ENCODE data around the gene MRAP2.
"Not testable (repeated sequence)": the region's sequence is repeated elsewhere in the genome, so short reads cannot be mapped to it uniquely, and the experiment has no call there.

MRAP2 gene

GRCh38 chr6:84118191-84118590, 84.6 kb downstream of the MRAP2 start:
- no peak overlapping the region for H3K4me3 ChIP-seq (replicated peaks; ENCODE audit: low read depth, low read length)
- TF ChIP-seq, protein P1, sequence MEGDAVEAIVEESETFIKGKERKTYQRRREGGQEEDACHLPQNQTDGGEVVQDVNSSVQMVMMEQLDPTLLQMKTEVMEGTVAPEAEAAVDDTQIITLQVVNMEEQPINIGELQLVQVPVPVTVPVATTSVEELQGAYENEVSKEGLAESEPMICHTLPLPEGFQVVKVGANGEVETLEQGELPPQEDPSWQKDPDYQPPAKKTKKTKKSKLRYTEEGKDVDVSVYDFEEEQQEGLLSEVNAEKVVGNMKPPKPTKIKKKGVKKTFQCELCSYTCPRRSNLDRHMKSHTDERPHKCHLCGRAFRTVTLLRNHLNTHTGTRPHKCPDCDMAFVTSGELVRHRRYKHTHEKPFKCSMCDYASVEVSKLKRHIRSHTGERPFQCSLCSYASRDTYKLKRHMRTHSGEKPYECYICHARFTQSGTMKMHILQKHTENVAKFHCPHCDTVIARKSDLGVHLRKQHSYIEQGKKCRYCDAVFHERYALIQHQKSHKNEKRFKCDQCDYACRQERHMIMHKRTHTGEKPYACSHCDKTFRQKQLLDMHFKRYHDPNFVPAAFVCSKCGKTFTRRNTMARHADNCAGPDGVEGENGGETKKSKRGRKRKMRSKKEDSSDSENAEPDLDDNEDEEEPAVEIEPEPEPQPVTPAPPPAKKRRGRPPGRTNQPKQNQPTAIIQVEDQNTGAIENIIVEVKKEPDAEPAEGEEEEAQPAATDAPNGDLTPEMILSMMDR (IDR thresholded peaks at IDR 0.05; ENCODE audit: insufficient read depth, low read length, poor library complexity, severe bottlenecking) = no peak
- H3K36me3 ChIP-seq (ENCODE audit: control insufficient read depth, insufficient read depth, low read length) = no peaks in the 10 kb centered on the region
- H3K27me3 ChIP-seq (replicated peaks; ENCODE audit: control insufficient read depth, insufficient read depth, low read length) = no peaks in the 10 kb centered on the region
- DNase-seq (ENCODE audit: extremely low read depth, insufficient read length) = no peak

DNA sequence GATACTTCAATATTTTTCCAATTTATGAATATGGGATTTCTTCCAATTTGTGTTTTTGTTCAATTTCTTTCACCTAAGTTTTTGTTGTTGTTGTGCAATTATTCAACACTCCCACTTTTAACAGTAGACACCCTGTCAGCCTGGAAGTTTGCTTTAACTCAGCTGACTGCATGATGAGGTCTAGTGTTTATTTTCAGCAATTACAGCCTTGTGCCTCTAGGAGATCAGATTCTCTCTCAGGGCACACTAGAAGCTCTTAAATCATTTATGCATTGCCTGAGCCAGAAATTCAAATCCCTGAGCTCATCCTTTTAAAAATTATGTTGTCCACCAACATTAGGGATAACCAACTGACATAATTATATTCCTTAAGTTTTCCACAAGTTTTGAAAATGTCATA, 85.7 kb downstream of the MRAP2 start:
- TF ChIP-seq, protein P1 (IDR thresholded peaks at IDR 0.05; ENCODE audit: insufficient read depth, low read length, poor library complexity, severe bottlenecking) = no peak
- no peaks in the 10 kb centered on the region for H3K36me3 ChIP-seq (ENCODE audit: control insufficient read depth, insufficient read depth, low read length)
- H3K4me3 ChIP-seq (replicated peaks; ENCODE audit: low read depth, low read length) = no peak overlapping the region
- no peaks in the 10 kb centered on the region for H3K27me3 ChIP-seq (replicated peaks; ENCODE audit: control insufficient read depth, insufficient read depth, low read length)
- DNase-seq (ENCODE audit: extremely low read depth, insufficient read length) = no peak

DNA sequence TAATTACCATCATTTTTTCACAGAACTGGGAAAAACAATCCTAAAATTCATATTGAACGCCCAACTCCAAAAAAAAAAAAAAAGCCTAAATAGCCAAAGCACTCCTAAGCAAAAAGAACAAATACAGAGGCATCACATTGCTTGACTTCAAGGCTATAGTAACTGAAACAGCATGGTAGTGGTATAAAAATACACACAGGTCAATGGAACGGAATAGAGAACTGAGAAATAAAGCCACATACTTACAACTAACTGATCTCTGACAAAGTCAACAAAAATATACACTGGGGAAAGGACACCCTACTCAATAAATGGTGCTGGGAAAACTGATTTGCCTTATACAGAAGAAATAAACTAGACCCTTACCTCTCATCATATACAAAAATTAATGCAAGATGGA, 89.6 kb downstream of the MRAP2 start:
- Histone ChIP-seq H3K4me3 (replicated peaks; ENCODE audit: low read depth, low read length) (no peak overlapping the region), H3K36me3 (ENCODE audit: control insufficient read depth, insufficient read depth, low read length) (no peaks in the 10 kb centered on the region), H3K27me3 (replicated peaks; ENCODE audit: control insufficient read depth, insufficient read depth, low read length) (no peaks in the 10 kb centered on the region)
- TF ChIP-seq, protein P1 (IDR thresholded peaks at IDR 0.05; ENCODE audit: insufficient read depth, low read length, poor library complexity, severe bottlenecking) = no peak
- DNase-seq (ENCODE audit: extremely low read depth, insufficient read length) = no peak

GRCh38 chr6:84129588-84129987, 96.0 kb downstream of the MRAP2 start:
- H3K27me3 ChIP-seq (replicated peaks; ENCODE audit: control insufficient read depth, insufficient read depth, low read length); H3K4me3 ChIP-seq (replicated peaks; ENCODE audit: low read depth, low read length); H3K36me3 ChIP-seq (ENCODE audit: control insufficient read depth, insufficient read depth, low read length); DNase-seq (ENCODE audit: extremely low read depth, insufficient read length): not testable (repeated sequence)

DNA sequence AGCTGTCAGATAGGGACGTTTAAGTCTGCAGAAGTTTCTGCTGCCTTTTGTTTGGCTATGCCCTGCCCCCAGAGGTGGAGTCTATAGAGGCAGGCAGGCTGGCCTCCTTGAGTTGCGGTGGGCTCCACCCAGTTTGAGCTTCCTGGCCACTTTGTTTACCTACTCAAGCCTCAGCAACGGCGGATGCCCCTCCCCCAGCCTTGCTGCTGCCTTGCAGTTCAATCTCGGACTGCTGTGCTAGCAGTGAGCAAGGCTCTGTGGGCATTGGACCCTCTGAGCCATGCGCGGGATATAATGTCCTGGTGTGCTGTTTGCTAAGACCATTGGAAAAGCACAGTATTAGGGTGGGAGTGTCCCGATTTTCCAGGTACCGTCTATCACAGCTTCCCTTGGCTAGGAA, 99.8 kb downstream of the MRAP2 start:
- not testable (repeated sequence) for H3K27me3 ChIP-seq (replicated peaks; ENCODE audit: control insufficient read depth, insufficient read depth, low read length); H3K4me3 ChIP-seq (replicated peaks; ENCODE audit: low read depth, low read length); DNase-seq (ENCODE audit: extremely low read depth, insufficient read length); H3K36me3 ChIP-seq (ENCODE audit: control insufficient read depth, insufficient read depth, low read length)

DNA sequence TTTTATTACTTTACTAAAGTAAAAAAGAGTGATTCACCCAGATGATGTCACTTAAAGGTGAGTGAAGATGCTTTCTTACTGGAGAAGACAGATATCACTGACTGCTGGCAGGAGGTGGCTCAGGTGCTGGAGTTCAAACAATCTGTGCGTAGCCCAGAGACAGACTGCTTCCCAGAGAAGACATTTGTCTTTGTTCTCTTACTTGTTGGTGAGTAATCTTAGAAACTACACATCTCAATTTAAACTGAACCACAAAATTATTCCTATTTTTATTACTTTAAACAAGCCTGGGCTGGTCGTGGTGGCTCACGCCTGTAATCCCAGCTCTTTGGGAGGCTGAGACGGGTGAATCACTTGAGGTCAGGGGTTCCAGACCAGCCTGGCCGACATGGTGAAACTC, 101.7 kb downstream of the MRAP2 start:
- Histone ChIP-seq H3K4me3 (replicated peaks; ENCODE audit: low read depth, low read length) (no peak overlapping the region), H3K27me3 (replicated peaks; ENCODE audit: control insufficient read depth, insufficient read depth, low read length) (no peaks in the 10 kb centered on the region), H3K36me3 (ENCODE audit: control insufficient read depth, insufficient read depth, low read length) (no peaks in the 10 kb centered on the region)
- TF ChIP-seq, protein P1 (IDR thresholded peaks at IDR 0.05; ENCODE audit: insufficient read depth, low read length, poor library complexity, severe bottlenecking) = no peak
- no peak for DNase-seq (ENCODE audit: extremely low read depth, insufficient read length)

GRCh38 chr6:84136364-84137050, 102.9 kb downstream of the MRAP2 start:
- DNase-seq (ENCODE audit: extremely low read depth, insufficient read length) = no peak
- TF ChIP-seq, protein P1 (IDR thresholded peaks at IDR 0.05; ENCODE audit: insufficient read depth, low read length, poor library complexity, severe bottlenecking) = no peak
- H3K36me3 ChIP-seq (ENCODE audit: control insufficient read depth, insufficient read depth, low read length) = no peaks in the 10 kb centered on the region
- no peak overlapping the region for H3K4me3 ChIP-seq (replicated peaks; ENCODE audit: low read depth, low read length)
- H3K27me3 ChIP-seq (replicated peaks; ENCODE audit: control insufficient read depth, insufficient read depth, low read length) = no peaks in the 10 kb centered on the region

All from GM06990 (cell line).